Measurements from ENCODE around the gene ARHGAP15.

DNA sequence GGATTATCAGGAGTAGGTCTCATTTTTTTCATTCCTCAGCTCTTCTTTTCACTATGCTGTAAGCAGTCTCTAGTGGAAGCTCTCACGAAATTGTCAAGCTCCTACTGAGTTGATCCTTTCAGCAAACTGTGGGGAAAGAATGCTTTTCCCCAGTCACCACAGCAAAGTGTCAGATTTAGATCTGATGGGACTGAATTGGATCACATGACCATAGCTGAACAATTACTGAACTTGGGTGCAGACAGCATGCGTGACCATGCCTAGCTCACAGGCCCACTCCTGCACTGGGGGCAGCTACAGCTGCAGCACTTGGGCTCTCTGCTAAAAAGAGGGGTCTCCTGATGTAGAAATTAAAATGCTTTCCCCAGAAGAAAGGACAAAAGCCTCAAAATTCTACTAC is 3.1 kb downstream of the ARHGAP15 start:
- TF ChIP-seq CTCF (IDR thresholded peaks at IDR 0.05; ENCODE audit: insufficient read depth, low read depth, low read length) (no peak), EZH2 (IDR thresholded peaks at IDR 0.05; ENCODE audit: insufficient read depth, low read length) (no peak)
